ENCODE measurements around the gene SCGB1D1.
"Not testable (repeated sequence)": the region's sequence is repeated elsewhere in the genome, so short reads cannot be mapped to it uniquely, and the experiment has no call there.

The SCGB1D1 gene

DNA sequence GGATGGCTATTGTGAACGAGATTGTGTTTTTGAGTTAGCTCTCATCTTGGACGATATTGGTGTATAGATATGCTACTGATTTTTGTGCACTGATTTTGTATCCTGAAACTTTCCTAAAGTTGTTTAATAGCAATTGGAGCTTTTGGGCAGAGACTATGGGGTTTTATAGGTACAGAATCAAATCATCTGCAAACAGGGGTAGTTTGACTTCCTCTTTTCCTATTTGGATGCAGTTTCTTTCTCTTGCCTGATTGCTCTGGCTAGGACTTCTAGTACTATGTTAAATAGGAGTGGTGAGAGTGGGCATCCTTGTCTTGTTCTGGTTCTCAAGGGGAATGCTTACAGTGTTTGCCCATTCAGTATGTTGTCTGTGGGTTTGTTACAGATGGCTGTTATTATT, 8.9 kb upstream of the SCGB1D1 start:
- no peak overlapping the region for H3K4me3 ChIP-seq (replicated peaks; ENCODE audit: low read depth, low read length)
- no peak for DNase-seq (ENCODE audit: extremely low read depth, low read depth)
- TF ChIP-seq, protein P1, sequence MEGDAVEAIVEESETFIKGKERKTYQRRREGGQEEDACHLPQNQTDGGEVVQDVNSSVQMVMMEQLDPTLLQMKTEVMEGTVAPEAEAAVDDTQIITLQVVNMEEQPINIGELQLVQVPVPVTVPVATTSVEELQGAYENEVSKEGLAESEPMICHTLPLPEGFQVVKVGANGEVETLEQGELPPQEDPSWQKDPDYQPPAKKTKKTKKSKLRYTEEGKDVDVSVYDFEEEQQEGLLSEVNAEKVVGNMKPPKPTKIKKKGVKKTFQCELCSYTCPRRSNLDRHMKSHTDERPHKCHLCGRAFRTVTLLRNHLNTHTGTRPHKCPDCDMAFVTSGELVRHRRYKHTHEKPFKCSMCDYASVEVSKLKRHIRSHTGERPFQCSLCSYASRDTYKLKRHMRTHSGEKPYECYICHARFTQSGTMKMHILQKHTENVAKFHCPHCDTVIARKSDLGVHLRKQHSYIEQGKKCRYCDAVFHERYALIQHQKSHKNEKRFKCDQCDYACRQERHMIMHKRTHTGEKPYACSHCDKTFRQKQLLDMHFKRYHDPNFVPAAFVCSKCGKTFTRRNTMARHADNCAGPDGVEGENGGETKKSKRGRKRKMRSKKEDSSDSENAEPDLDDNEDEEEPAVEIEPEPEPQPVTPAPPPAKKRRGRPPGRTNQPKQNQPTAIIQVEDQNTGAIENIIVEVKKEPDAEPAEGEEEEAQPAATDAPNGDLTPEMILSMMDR (IDR thresholded peaks at IDR 0.05; ENCODE audit: low read depth, low read length, missing control alignments), result no peak

DNA sequence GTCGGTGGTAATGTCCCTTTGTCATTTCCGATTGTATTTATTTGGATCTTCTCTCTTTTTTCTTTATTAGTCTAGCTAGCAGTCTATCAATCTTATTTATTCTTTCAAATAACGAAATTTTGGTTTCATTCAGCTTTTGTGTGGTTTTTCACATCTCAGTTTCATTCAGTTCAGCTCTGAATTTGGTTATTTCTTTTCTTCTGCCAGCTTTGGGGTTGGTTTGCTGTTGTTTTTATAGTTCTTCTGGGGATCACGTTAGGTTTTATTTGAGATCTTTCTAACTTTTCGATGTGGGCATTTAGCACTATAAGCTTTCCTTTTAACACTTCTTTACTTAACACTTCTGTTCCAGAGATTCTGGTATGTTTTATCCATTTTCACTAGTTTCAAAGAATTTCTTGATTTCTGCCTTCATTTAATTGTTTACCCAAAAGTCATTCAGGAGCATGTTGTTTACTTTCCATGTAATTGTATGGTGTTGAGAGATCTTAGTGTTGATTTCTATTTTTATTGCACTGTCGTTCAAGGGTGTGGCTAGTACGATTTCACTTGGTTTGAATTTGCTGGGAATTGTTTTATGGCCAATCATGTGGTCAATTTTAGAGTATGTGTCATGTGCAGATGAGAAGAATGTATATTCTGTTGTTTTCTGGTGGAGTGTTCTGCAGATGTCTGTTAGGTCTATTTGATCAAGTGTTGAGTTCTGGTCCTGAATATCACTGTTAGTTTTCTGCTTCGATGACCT, 7.7 kb upstream of the SCGB1D1 start:
- TF ChIP-seq, protein P1 (IDR thresholded peaks at IDR 0.05; ENCODE audit: low read depth, low read length, missing control alignments), result no peak
- H3K4me3 ChIP-seq (replicated peaks; ENCODE audit: low read depth, low read length), result no peak overlapping the region
- no peak for DNase-seq (ENCODE audit: extremely low read depth, low read depth)

DNA sequence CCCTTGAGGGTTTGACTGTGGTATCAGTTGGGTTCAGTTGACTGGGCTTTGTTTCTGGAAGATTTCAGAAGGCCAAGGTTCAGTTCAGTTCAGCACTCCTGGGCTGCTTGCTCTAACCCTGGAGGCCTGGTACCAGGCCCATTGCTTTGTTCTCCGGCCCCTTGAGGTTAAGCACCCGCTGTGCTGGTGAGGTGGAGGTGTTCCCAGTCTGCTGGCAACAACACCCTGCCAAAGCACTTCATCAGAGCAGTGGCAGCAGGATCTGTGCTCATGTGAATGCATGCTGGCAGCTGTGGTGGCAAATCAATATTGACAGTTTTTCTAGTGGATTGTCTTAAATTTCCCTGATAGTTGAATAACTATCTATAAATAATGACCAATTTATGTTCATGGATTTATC, 3.8 kb upstream of the SCGB1D1 start:
- TF ChIP-seq, protein P1 (IDR thresholded peaks at IDR 0.05; ENCODE audit: low read depth, low read length, missing control alignments), result no peak
- no peak overlapping the region for H3K4me3 ChIP-seq (replicated peaks; ENCODE audit: low read depth, low read length)
- DNase-seq (ENCODE audit: extremely low read depth, low read depth), result no peak

DNA sequence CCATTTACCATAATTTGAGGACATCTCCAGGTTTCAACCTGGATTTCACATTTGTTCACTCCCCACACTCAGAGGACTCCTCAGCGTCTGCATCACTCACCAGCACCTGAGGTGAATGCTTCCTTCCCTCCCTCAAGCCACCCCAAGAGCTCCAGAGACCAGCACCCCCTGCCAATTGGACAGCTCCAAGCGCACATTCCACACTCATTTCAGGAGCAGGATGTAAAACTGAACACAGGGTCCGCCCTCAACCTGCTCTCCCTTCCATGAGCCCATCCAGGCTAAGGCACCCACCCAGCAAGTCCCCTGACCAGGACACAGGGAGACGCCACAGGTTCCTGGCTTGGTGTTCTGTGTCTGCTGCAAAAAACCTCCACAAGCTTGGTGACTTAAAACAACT, 3.9 kb downstream of the SCGB1D1 start:
- TF ChIP-seq, protein P1 (IDR thresholded peaks at IDR 0.05; ENCODE audit: low read depth, low read length, missing control alignments), result no peak
- no peak overlapping the region for H3K4me3 ChIP-seq (replicated peaks; ENCODE audit: low read depth, low read length)
- DNase-seq (ENCODE audit: extremely low read depth, low read depth), result no peak

- not testable (repeated sequence) for DNase-seq (ENCODE audit: extremely low read depth, low read depth); H3K4me3 ChIP-seq (replicated peaks; ENCODE audit: low read depth, low read length)
Measured at GRCh38 chr11:62195010-62195409, 5.0 kb downstream of the SCGB1D1 start.

DNA sequence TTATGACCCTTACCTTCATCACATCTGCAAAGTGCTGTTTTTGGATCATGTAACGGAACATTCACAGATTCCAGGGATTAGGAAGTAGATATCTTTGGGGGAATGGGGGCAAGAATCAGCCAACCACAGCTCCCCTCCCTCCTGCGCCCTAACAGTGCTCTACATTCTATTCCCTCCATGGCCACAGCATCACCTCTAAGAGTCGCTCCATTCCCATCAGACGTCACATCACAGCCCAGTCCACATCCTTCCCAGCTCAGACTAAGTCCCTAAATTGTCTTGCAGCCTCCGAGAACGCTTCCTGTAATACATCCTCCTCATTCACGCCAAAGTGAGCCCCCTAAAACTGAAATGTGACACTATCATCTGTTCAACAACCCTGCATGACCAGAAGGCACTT, 5.9 kb downstream of the SCGB1D1 start:
- no peak for DNase-seq (ENCODE audit: extremely low read depth, low read depth)
- H3K4me3 ChIP-seq (replicated peaks; ENCODE audit: low read depth, low read length), result no peak overlapping the region

DNA sequence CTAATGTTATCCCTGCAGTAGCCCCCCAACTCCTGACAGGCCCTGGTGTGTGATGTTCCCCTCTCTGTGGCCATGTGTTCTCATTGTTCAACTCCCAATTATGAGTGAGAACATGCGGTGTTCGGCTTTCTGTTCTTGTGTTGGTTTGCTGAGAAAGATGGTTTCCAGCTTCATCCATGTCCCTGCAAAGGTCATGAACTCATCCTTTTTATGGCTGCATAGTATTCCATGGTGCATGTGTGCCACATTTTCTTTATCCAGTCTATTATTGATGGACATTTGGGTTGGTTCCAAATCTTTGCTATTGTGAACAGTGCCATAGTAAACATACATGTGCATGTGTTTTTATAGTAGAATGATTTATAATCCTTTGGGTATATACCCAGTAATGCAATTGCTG, 7.4 kb downstream of the SCGB1D1 start:
- not testable (repeated sequence) for DNase-seq (ENCODE audit: extremely low read depth, low read depth); H3K4me3 ChIP-seq (replicated peaks; ENCODE audit: low read depth, low read length)

More for the DNA sequence above, 5.9 kb downstream of the SCGB1D1 start:
- TF ChIP-seq, protein P1 (IDR thresholded peaks at IDR 0.05; ENCODE audit: low read depth, low read length, missing control alignments), result no peak

DNA sequence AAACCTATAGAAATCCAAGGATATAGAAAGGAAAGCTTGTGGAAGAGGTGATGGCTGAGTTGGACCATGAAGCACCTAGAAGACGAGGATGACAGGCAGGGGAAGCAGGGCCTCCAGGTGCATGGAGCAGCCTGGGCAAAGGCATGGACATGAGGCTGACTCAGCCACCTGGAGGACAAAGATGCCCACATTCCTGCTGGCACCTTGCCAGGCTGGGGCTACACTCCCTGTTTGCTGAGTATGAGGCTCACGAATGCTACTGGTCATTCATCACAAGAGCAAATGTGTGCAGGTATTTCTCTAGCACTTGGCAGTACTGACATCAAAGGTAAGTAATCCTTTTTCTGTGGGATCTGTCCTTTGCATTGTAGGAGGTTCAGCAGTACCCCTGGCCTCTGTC, 11.4 kb downstream of the SCGB1D1 start:
- no peak for DNase-seq (ENCODE audit: extremely low read depth, low read depth)
- H3K4me3 ChIP-seq (replicated peaks; ENCODE audit: low read depth, low read length), result no peak overlapping the region
- TF ChIP-seq, protein P1 (IDR thresholded peaks at IDR 0.05; ENCODE audit: low read depth, low read length, missing control alignments), result no peak
